ENCODE data around the gene IGSF21. TPM values are rescaled to one million over a fixed set of nuclear protein-coding genes. Genes with fewer than 3 reads are reported as not detected.

Gene IGSF21
- polyA plus RNA-seq, 3 donors, result not detected

- no peak for TF ChIP-seq CTCF (IDR thresholded peaks at IDR 0.05)
- Mint-ChIP-seq H3K27me3 (ENCODE audit: low read depth in 3 of 3) (peaks cover 10 to 20% (median 14%) of the 10 kb centered on the region in 3 donors), H3K4me1 (no peaks in the 10 kb centered on the region), H3K9me3 (peaks cover 0 to 8% (median 4%) of the 10 kb centered on the region in 7 donors), H3K36me3 (no peaks in the 10 kb centered on the region), H3K27ac (no peak overlapping the region), H3K4me3 (no peak overlapping the region)
- no peak overlapping the region for H3K4me3 ChIP-seq (replicated peaks in 1 of 3; ENCODE audit: low read depth in 2 of 3, low read length in 3 of 3)
- no peak overlapping the region for H3K9ac ChIP-seq (ENCODE audit: insufficient read depth, low read length, poor library complexity, severe bottlenecking)
- no peak for DNase-seq
- H3K9me3 ChIP-seq (replicated peaks in 1 of 2; ENCODE audit: control insufficient read depth in 1 of 2, insufficient read depth in 1 of 2, low read length in 2 of 2), result no peaks in the 10 kb centered on the region
- H4K20me1 ChIP-seq (ENCODE audit: insufficient read depth, low read length), result no peaks in the 10 kb centered on the region
- H3K36me3 ChIP-seq (replicated peaks in 1 of 2; ENCODE audit: control insufficient read depth in 1 of 2, insufficient read depth in 2 of 2, low read length in 2 of 2), result no peaks in the 10 kb centered on the region
- H3K27ac ChIP-seq (ENCODE audit: low read depth in 1 of 2, low read length in 2 of 2), result no peak overlapping the region
- no peak overlapping the region for H3K4me2 ChIP-seq (replicated peaks; ENCODE audit: extremely low read depth, low read length, poor library complexity, severe bottlenecking)
- intact Hi-C loops (cut with micrococcal nuclease), result loop anchor here (5.0 kb wide), 2 partner anchors 438 to 608 kb away; no protein-coding TSS in a partner anchor
- H3K27me3 ChIP-seq (ENCODE audit: control insufficient read depth in 2 of 2, insufficient read depth in 2 of 2, low read length in 2 of 2), result peaks cover 0 to 5% of the 10 kb centered on the region in 2 donors
- H3K4me1 ChIP-seq (ENCODE audit: control insufficient read depth in 1 of 2, insufficient read depth in 2 of 2, low read length in 2 of 2), result no peaks in the 10 kb centered on the region
- no peaks in the 10 kb centered on the region for H3K79me2 ChIP-seq (ENCODE audit: insufficient read depth, low read length)
- WGBS (ENCODE audit: insufficient coverage), result 61% methylated on average over 5 of the region's 12 CpGs
- no peak overlapping the region for H2AFZ ChIP-seq (ENCODE audit: insufficient read depth, low read depth, low read length, poor library complexity, severe bottlenecking)
Observed at GRCh38 chr1:18100060-18100459, 7.5 kb upstream of the IGSF21 start.

GRCh38 chr1:18100491-18101063 is 7.0 kb upstream of the IGSF21 start:
- H3K27ac Mint-ChIP-seq, result no peak overlapping the region
- peaks cover 0 to 7% of the 10 kb centered on the region in 2 donors for H3K27me3 ChIP-seq (ENCODE audit: control insufficient read depth in 2 of 2, insufficient read depth in 2 of 2, low read length in 2 of 2)
- DNase-seq, result peak; percentile 25 to 38 (median 38)
- H3K4me2 ChIP-seq (replicated peaks; ENCODE audit: extremely low read depth, low read length, poor library complexity, severe bottlenecking), result no peak overlapping the region
- 5% methylated on average over 6 of the region's 10 CpGs for WGBS (ENCODE audit: insufficient coverage)
- no peaks in the 10 kb centered on the region for H3K4me1 Mint-ChIP-seq
- H3K36me3 ChIP-seq (replicated peaks in 1 of 2; ENCODE audit: control insufficient read depth in 1 of 2, insufficient read depth in 2 of 2, low read length in 2 of 2), result no peaks in the 10 kb centered on the region
- H4K20me1 ChIP-seq (ENCODE audit: insufficient read depth, low read length), result no peaks in the 10 kb centered on the region
- H3K4me1 ChIP-seq (ENCODE audit: control insufficient read depth in 1 of 2, insufficient read depth in 2 of 2, low read length in 2 of 2), result no peaks in the 10 kb centered on the region
- H3K9me3 Mint-ChIP-seq, result peaks cover 0 to 8% (median 4%) of the 10 kb centered on the region in 7 donors
- peak; percentile 83 for TF ChIP-seq CTCF (IDR thresholded peaks at IDR 0.05)
- no peaks in the 10 kb centered on the region for H3K9me3 ChIP-seq (replicated peaks in 1 of 2; ENCODE audit: control insufficient read depth in 1 of 2, insufficient read depth in 1 of 2, low read length in 2 of 2)
- no peak overlapping the region for H2AFZ ChIP-seq (ENCODE audit: insufficient read depth, low read depth, low read length, poor library complexity, severe bottlenecking)
- H3K79me2 ChIP-seq (ENCODE audit: insufficient read depth, low read length), result no peaks in the 10 kb centered on the region
- no peaks in the 10 kb centered on the region for H3K36me3 Mint-ChIP-seq
- peaks cover 14 to 22% (median 14%) of the 10 kb centered on the region in 3 donors for H3K27me3 Mint-ChIP-seq (ENCODE audit: low read depth in 3 of 3)
- no peak overlapping the region for H3K4me3 ChIP-seq (replicated peaks in 1 of 3; ENCODE audit: low read depth in 2 of 3, low read length in 3 of 3)
- intact Hi-C loops (cut with micrococcal nuclease), result loop anchor here (5.0 kb wide), 2 partner anchors 438 to 608 kb away; no protein-coding TSS in a partner anchor
- H3K27ac ChIP-seq (ENCODE audit: low read depth in 1 of 2, low read length in 2 of 2), result no peak overlapping the region
- H3K4me3 Mint-ChIP-seq, result no peak overlapping the region
- H3K9ac ChIP-seq (ENCODE audit: insufficient read depth, low read length, poor library complexity, severe bottlenecking), result no peak overlapping the region
